Mucosa of stomach (tissue), 1 donor: ENCODE results near the gene GAS6.

Experiments used
- H3K27me3 ChIP-seq: one replicate; pipeline ENCODE4 v1.7.0; 2013; ENCODE audit warnings: mild to moderate bottlenecking, low read length; ENCODE audit not compliant: control insufficient read depth, insufficient read depth
- H3K36me3 ChIP-seq: one replicate; pipeline ENCODE4 v1.7.0; 2013; ENCODE audit warnings: low read length; ENCODE audit not compliant: control insufficient read depth, insufficient read depth
- H3K4me1 ChIP-seq: one replicate; pipeline ENCODE4 v1.7.0; 2013; ENCODE audit warnings: mild to moderate bottlenecking, low read length; ENCODE audit not compliant: control insufficient read depth, insufficient read depth
- H3K4me3 ChIP-seq: one replicate; pipeline ENCODE4 v1.7.0; 2013; ENCODE audit warnings: low read length
- H3K9ac ChIP-seq: one replicate; pipeline ENCODE4 v1.7.0; 2013; ENCODE audit warnings: mild to moderate bottlenecking, low read length, moderate library complexity
- H3K9me3 ChIP-seq: one replicate; pipeline ENCODE4 v1.7.0; 2013; ENCODE audit warnings: mild to moderate bottlenecking, low read length, moderate library complexity; ENCODE audit not compliant: control insufficient read depth
- donor health status: Pancreatic carcinoma.

GAS6 gene

GRCh38 chr13:113884821-113885220 is 20.9 kb upstream of the GAS6 start:
- Histone ChIP-seq H3K36me3 (no peaks in the 10 kb centered on the region), H3K27me3 (no peaks in the 10 kb centered on the region), H3K4me1 (peaks cover 20% of the 10 kb centered on the region), H3K9me3 (no peaks in the 10 kb centered on the region), H3K4me3 (no peak overlapping the region), H3K9ac (no peak overlapping the region)

DNA sequence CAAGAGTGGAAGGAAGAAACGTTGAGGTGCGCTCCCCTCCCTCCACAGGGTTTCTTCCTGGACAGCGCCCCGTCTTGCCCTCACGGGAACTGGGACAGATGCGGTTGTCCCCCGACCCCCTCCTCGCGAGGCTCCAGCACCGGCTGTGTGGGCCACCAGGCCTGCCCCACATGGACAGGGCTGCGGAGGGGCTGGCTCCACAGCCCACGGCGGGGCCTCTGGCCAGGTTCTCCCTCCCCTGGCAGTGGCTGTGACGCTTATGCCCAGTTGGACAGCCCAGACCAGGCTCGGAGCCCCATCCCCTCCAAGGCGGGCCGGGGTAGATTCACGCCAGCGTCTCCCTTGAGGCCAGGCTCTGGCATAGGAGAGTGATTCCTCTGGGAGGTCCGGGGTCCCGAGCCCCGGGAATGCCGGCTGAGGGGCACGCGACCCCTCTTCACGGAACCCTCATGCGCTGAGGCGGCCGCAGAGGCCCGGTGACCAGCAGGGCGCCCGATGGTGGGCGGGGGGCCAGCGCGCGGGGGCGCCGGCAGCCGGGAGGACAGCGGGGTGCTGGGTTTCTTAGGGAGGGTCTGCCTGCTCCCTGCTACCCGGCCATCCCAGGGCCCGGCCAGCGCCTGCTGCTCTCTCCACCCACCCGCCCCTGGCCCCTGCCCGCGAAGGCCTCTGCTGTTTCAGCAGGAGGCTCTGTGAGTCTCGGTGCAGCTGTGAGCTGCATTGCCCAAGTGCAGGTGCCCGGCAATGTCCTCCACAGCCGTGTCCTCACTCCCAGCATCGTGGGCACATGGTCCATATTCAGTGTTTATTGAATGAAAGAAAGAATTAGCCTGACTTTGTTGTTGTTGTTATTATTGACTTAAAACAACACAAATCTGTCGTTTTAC is 20.3 kb upstream of the GAS6 start:
- Histone ChIP-seq H3K36me3 (no peaks in the 10 kb centered on the region), H3K4me1 (peaks cover 24% of the 10 kb centered on the region), H3K9me3 (no peaks in the 10 kb centered on the region), H3K27me3 (no peaks in the 10 kb centered on the region), H3K4me3 (no peak overlapping the region), H3K9ac (no peak overlapping the region)

- Histone ChIP-seq H3K9me3 (no peaks in the 10 kb centered on the region), H3K4me1 (peaks cover 24% of the 10 kb centered on the region), H3K4me3 (no peak overlapping the region), H3K36me3 (no peaks in the 10 kb centered on the region), H3K9ac (no peak overlapping the region), H3K27me3 (no peaks in the 10 kb centered on the region)
Measured at GRCh38 chr13:113883314-113883811, 19.5 kb upstream of the GAS6 start.

DNA sequence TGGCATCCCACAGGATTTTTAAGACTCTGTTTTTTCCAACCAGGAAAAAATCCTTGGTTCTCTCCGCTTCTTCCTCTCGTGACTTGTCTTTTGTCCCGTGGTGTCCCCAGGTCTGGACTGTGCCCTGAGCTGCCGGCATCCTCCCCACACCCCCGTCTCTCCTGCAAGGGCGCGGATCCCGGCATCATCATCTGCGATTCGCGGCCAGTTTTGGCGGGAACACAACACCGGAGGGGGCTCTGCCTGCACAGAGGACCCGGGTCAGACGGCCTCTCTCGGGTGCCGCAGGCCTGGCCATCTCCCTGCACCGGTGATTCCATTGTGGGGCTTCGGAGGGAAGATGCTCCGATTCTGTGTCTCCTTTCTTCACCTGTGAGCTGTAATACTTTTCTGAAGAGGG is 18.8 kb upstream of the GAS6 start:
- no peak overlapping the region for H3K9ac ChIP-seq
- no peak overlapping the region for H3K4me3 ChIP-seq
- peaks cover 24% of the 10 kb centered on the region for H3K4me1 ChIP-seq
- no peaks in the 10 kb centered on the region for H3K27me3 ChIP-seq
- H3K36me3 ChIP-seq: no peaks in the 10 kb centered on the region
- no peaks in the 10 kb centered on the region for H3K9me3 ChIP-seq

GRCh38 chr13:113882267-113882630 is 18.4 kb upstream of the GAS6 start:
- no peaks in the 10 kb centered on the region for H3K27me3 ChIP-seq
- H3K36me3 ChIP-seq: no peaks in the 10 kb centered on the region
- H3K4me3 ChIP-seq: no peak overlapping the region
- no peak overlapping the region for H3K9ac ChIP-seq
- no peaks in the 10 kb centered on the region for H3K9me3 ChIP-seq
- H3K4me1 ChIP-seq: peaks cover 24% of the 10 kb centered on the region

DNA sequence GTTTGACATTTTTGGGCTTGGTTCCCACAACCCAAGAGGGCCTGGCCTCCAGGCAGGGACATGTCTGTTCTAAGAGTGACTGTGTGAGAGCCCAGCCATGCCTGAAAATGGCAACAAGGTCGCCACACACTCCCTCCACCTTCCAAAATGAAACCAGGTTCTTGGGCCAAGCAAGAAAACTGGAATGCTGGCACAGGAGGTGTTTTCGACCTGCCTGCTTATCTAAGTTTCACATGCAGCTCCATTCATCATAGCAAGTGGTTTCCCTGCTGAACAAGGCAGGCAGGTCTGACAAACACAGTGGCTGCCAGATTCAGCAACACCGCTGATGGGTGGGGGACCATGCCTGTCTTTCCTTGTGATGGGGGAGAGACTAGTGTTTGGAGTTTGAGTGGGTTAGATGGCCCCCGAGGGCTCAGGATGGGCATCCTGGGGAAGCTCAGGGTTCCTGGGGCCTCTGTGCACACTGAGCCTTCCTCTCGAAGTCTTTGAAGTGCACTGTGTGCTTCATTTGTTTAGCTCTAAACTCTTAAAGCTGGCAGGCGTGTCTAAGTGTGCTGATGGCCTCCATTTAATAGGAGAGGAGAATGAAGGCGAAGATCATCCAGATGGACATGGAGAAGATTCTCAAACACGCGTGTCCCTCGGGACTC is 17.9 kb upstream of the GAS6 start:
- H3K9me3 ChIP-seq: no peaks in the 10 kb centered on the region
- H3K4me1 ChIP-seq: peaks cover 24% of the 10 kb centered on the region
- H3K4me3 ChIP-seq: no peak overlapping the region
- no peak overlapping the region for H3K9ac ChIP-seq
- no peaks in the 10 kb centered on the region for H3K27me3 ChIP-seq
- H3K36me3 ChIP-seq: no peaks in the 10 kb centered on the region

- peaks cover 24% of the 10 kb centered on the region for H3K4me1 ChIP-seq
- H3K9ac ChIP-seq: no peak overlapping the region
Measured at GRCh38 chr13:113880651-113881611, 17.1 kb upstream of the GAS6 start.

GRCh38 chr13:113879494-113880360 is 15.9 kb upstream of the GAS6 start:
- Histone ChIP-seq H3K9me3 (no peaks in the 10 kb centered on the region), H3K4me3 (no peak overlapping the region), H3K36me3 (no peaks in the 10 kb centered on the region), H3K27me3 (no peaks in the 10 kb centered on the region), H3K4me1 (peaks cover 24% of the 10 kb centered on the region), H3K9ac (no peak overlapping the region)

More at GRCh38 chr13:113880651-113881611, 17.1 kb upstream of the GAS6 start:
- H3K4me3 ChIP-seq: no peak overlapping the region
- H3K36me3 ChIP-seq: no peaks in the 10 kb centered on the region
- no peaks in the 10 kb centered on the region for H3K27me3 ChIP-seq
- no peaks in the 10 kb centered on the region for H3K9me3 ChIP-seq

DNA sequence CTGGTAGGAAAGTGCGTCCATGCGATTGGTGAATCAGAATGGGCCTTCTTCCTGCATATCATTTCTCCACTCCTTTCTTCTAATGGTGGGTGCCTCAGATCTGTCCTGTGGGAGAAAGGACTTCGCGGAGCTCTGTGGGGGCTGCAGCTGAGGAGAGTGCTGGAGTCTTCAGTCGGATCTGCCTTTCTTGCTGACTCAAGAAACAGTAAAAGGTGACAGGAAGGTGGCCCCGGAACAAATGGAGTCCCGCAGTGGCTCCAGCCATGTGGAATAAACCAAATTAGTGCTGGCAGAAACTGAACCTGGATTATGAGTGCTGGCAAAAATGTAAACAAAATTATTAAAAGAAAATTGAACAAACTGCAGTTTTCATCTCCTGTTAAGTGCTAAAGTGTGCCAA is 15.1 kb upstream of the GAS6 start:
- Histone ChIP-seq H3K4me3 (no peak overlapping the region), H3K27me3 (no peaks in the 10 kb centered on the region), H3K9me3 (no peaks in the 10 kb centered on the region), H3K4me1 (peaks cover 24% of the 10 kb centered on the region), H3K36me3 (no peaks in the 10 kb centered on the region), H3K9ac (no peak overlapping the region)

DNA sequence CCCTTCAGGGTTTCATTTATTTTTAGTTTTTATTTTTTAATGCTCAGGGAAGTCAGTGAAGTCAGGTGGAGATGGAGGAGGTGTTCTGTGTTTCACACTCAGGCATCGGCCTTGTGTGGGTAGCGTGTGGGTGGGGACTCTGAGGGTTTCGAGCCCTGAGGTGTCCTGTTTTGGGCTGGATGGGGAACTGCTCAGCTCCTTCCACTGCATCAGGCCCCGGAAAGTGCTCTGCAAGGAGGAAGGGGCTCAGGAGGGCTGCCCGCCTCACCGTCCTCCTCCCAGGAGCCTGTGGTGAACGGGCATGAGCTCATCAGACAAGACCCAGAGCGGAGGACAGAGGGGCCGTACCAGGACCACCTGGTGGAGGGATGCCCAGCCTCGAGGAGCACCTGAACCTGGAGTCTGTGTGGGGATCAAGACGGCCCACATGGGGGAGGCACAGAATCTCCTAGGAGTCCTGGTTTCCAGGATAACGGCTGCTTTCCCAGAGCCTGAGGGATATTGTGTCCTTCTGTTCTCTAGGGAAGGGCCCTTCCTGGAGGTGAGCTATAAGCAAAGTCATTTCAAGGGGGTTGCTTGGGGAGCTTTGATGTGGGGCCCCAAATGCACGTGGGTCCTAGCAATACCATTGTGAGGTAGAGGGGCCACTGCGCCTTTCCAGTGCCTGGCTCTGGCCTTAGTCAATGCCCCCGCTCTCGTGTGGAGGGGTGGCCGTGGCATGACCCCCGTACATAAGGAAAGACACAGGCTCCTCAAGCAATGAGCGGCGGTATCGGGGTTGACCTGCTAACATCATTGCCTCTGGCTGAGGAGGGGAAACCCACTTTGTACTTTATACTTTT is 13.5 kb upstream of the GAS6 start:
- H3K4me1 ChIP-seq: peaks cover 20% of the 10 kb centered on the region
- H3K9ac ChIP-seq: no peak overlapping the region
- H3K9me3 ChIP-seq: no peaks in the 10 kb centered on the region
- H3K36me3 ChIP-seq: no peaks in the 10 kb centered on the region
- H3K27me3 ChIP-seq: no peaks in the 10 kb centered on the region
- H3K4me3 ChIP-seq: no peak overlapping the region
